Osteoblast (primary cell): ENCODE data around the gene CYP51A1. TPM values are rescaled to one million over a fixed set of nuclear protein-coding genes. Genes with fewer than 3 reads are reported as not detected.

Experiments used
- DNase-seq: peaks from one replicate; pipeline ENCODE4 v3.0.0; 2011; ENCODE audit warnings: low spot score, mixed read lengths; ENCODE audit not compliant: insufficient read length; ENCODE audit errors: missing footprints
- H2AFZ ChIP-seq: 2 replicates; pipeline ENCODE4 v1.6.0; 2011; ENCODE audit warnings: mild to moderate bottlenecking, low read length
- H3K27ac ChIP-seq: 2 replicates; pipeline ENCODE4 v1.5.1; 2011; ENCODE audit warnings: mild to moderate bottlenecking, low read depth, low read length, moderate library complexity
- H3K27me3 ChIP-seq: 2 replicates; pipeline ENCODE4 v1.6.0; 2012; ENCODE audit warnings: mild to moderate bottlenecking, control low read depth, inconsistent platforms, low read length, moderate library complexity; ENCODE audit not compliant: insufficient read depth
- H3K36me3 ChIP-seq: 2 replicates; pipeline ENCODE4 v1.5.1; 2011; ENCODE audit warnings: mild to moderate bottlenecking, low read length, control low read depth, moderate library complexity; ENCODE audit not compliant: insufficient read depth
- H3K4me1 ChIP-seq: 2 replicates; pipeline ENCODE4 v1.5.1; 2011; ENCODE audit warnings: mild to moderate bottlenecking, low read length, control low read depth, moderate library complexity; ENCODE audit not compliant: insufficient read depth
- H3K4me2 ChIP-seq: 2 replicates; pipeline ENCODE4 v1.6.0; 2011; ENCODE audit warnings: mild to moderate bottlenecking, low read length; ENCODE audit not compliant: insufficient read depth
- H3K4me3 ChIP-seq: fragments of 200-600 bp; sonication (generic); 3 replicates; pipeline ENCODE4 v1.5.1; 2012; ENCODE audit warnings: mild to moderate bottlenecking, low read length, inconsistent platforms; ENCODE audit not compliant: insufficient read depth
- H3K79me2 ChIP-seq: 2 replicates; pipeline ENCODE4 v1.6.0; 2012; ENCODE audit warnings: mild to moderate bottlenecking, low read length, control low read depth, inconsistent platforms; ENCODE audit not compliant: insufficient read depth
- H3K9me3 ChIP-seq: 2 replicates; pipeline ENCODE4 v1.5.1; 2011; ENCODE audit warnings: low read depth, low read length, control low read depth
- H4K20me1 ChIP-seq: 2 replicates; pipeline ENCODE4 v1.6.0; 2012; ENCODE audit warnings: mild to moderate bottlenecking, low read length, control low read depth; ENCODE audit not compliant: insufficient read depth
- total RNA-seq: library from RNA; depleted of rRNA; stranded (reverse); fragments of >200 nt; gene quantifications from 2 replicates; pipeline ENCODE4 v1.2.3, GENCODE V29; 2012
- TF ChIP-seq, protein P1 (sequence below): IDR thresholded peaks from 2 replicates; pipeline ENCODE4 v1.5.1; 2011; ENCODE audit warnings: mild to moderate bottlenecking, low read depth, low read length, moderate library complexity; ENCODE audit errors: extremely low read depth

CYP51A1 gene
- total RNA-seq, 1 donor = 283 TPM

DNA sequence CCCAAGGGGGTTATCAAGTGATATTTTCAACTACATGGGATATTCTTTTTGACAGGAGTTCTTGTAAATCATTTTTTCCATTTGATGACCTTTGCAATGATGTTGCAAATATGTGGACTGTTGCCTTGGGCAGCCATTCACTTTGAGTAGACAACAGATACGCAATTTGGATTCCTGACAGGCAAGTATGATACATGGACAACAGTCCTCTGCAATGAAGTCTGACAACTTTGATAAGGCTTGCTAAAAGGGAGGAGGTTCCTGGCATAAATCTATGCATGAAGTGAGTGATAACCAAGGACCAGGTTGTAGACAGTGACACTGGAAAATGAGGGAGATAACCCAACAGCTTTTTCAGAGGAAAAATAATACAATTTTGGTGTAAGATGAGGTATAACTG is 27.0 kb upstream of the CYP51A1 start:
- H2AFZ ChIP-seq = no peak overlapping the region
- DNase-seq = no peak
- TF ChIP-seq, protein P1, sequence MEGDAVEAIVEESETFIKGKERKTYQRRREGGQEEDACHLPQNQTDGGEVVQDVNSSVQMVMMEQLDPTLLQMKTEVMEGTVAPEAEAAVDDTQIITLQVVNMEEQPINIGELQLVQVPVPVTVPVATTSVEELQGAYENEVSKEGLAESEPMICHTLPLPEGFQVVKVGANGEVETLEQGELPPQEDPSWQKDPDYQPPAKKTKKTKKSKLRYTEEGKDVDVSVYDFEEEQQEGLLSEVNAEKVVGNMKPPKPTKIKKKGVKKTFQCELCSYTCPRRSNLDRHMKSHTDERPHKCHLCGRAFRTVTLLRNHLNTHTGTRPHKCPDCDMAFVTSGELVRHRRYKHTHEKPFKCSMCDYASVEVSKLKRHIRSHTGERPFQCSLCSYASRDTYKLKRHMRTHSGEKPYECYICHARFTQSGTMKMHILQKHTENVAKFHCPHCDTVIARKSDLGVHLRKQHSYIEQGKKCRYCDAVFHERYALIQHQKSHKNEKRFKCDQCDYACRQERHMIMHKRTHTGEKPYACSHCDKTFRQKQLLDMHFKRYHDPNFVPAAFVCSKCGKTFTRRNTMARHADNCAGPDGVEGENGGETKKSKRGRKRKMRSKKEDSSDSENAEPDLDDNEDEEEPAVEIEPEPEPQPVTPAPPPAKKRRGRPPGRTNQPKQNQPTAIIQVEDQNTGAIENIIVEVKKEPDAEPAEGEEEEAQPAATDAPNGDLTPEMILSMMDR = no peak
- H3K4me1 ChIP-seq = peaks cover 22% of the 10 kb centered on the region
- H3K9me3 ChIP-seq = no peaks in the 10 kb centered on the region
- no peak overlapping the region for H3K27ac ChIP-seq
- H3K4me2 ChIP-seq = no peak overlapping the region
- H3K79me2 ChIP-seq = no peaks in the 10 kb centered on the region
- H3K27me3 ChIP-seq = no peaks in the 10 kb centered on the region
- H3K4me3 ChIP-seq = no peak overlapping the region
- no peaks in the 10 kb centered on the region for H4K20me1 ChIP-seq
- no peaks in the 10 kb centered on the region for H3K36me3 ChIP-seq

- TF ChIP-seq, protein P1 = no peak
- peaks cover 28% of the 10 kb centered on the region for H3K4me1 ChIP-seq
- no peaks in the 10 kb centered on the region for H3K79me2 ChIP-seq
- H3K36me3 ChIP-seq = no peaks in the 10 kb centered on the region
- H3K4me2 ChIP-seq = peak overlapping the region; percentile 40
- peak; percentile 82 for DNase-seq
- peak overlapping the region; percentile 33 for H3K27ac ChIP-seq
- no peak overlapping the region for H2AFZ ChIP-seq
- H4K20me1 ChIP-seq = no peaks in the 10 kb centered on the region
- no peaks in the 10 kb centered on the region for H3K27me3 ChIP-seq
- peak overlapping the region; percentile 4 for H3K4me3 ChIP-seq
- no peaks in the 10 kb centered on the region for H3K9me3 ChIP-seq
Measured at GRCh38 chr7:92158660-92159575, 24.6 kb upstream of the CYP51A1 start.

DNA sequence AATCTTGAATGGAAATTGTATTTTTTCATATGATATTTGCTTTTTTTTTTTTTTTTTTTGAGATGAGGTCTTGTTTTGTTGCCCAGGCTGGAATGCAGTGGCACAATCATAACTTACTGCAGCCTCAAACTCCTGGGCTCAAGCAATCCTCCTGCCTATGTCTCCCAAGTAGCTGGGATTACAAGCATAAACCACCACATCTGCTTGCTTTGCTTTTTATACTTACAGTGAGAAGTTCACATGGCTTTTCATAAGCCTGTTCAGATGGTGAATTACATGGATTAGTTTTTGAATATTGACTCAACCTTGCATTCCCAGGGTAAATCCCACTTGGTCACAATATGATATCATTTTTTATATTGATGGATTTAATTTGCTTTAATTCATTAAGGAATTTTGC is 22.7 kb upstream of the CYP51A1 start:
- no peak overlapping the region for H3K4me3 ChIP-seq
- no peak for DNase-seq
- H2AFZ ChIP-seq = no peak overlapping the region
- H4K20me1 ChIP-seq = no peaks in the 10 kb centered on the region
- H3K9me3 ChIP-seq = no peaks in the 10 kb centered on the region
- H3K4me2 ChIP-seq = no peak overlapping the region
- H3K36me3 ChIP-seq = no peaks in the 10 kb centered on the region
- H3K27ac ChIP-seq = no peak overlapping the region
- H3K4me1 ChIP-seq = peaks cover 28% of the 10 kb centered on the region
- no peaks in the 10 kb centered on the region for H3K79me2 ChIP-seq
- H3K27me3 ChIP-seq = no peaks in the 10 kb centered on the region
- TF ChIP-seq, protein P1 = no peak

DNA sequence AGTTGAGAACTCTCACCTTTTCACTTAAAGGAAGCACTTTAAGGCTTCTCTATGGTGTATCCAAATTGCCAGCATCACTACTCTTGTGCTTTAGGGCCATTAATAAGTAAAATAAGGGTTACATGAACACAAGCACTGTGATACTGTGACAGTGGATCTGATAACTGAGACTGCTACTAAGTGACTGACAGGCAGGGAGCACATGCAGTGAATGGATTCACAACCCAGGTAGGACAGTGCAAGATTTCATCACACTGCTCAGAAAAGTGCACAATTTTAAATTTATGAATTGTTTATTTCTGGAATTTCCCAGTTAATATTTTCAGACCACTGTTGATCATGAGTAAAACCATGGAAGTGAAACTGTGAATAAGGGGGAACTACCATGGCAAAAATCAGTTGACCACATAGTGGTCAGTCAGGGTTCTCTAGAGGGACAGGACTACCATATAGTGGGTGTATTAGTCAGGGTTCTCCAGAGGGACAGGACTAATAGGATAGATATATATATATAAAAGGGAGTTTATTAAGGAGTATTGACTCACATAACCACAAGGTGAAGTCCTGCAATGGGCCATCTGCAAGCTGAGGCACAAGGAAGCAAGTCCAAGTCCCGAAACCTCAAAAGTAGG is 20.9 kb upstream of the CYP51A1 start:
- no peak for DNase-seq
- Histone ChIP-seq H3K4me3 (no peak overlapping the region), H3K27me3 (no peaks in the 10 kb centered on the region), H3K4me1 (peaks cover 28% of the 10 kb centered on the region), H2AFZ (no peak overlapping the region), H3K36me3 (no peaks in the 10 kb centered on the region), H3K4me2 (no peak overlapping the region), H3K9me3 (no peaks in the 10 kb centered on the region), H3K27ac (no peak overlapping the region), H4K20me1 (no peaks in the 10 kb centered on the region), H3K79me2 (no peaks in the 10 kb centered on the region)
- TF ChIP-seq, protein P1 = no peak
